ENCODE results near the gene ACOT4.
"Not testable (repeated sequence)": the region's sequence is repeated elsewhere in the genome, so short reads cannot be mapped to it uniquely, and the experiment has no call there.

ACOT4 gene

GRCh38 chr14:73634011-73634833 is 42.5 kb downstream of the ACOT4 start:
- no peak for DNase-seq

- DNase-seq = not testable (repeated sequence)
Observed at GRCh38 chr14:73636355-73636754, 44.7 kb downstream of the ACOT4 start.

- no peak for DNase-seq
Observed at GRCh38 chr14:73637830-73638229, 46.2 kb downstream of the ACOT4 start.

- no peak for DNase-seq
Observed at GRCh38 chr14:73640796-73641365, 49.2 kb downstream of the ACOT4 start.

- peak; percentile 92 for DNase-seq
Observed at GRCh38 chr14:73644531-73645247, 53.0 kb downstream of the ACOT4 start, which contains the start of gene DNAL1. TSS of gene DNAL1 (plus strand) at chr14:73644986. CDS start at chr14:73645040, 54 bp downstream.

GRCh38 chr14:73645248-73645610 is 53.6 kb downstream of the ACOT4 start:
- no peak for DNase-seq

Measured in CD4-positive, alpha-beta T cell treated with Interferon gamma for 1 hour (primary cell).